AG04449 (cell line): Measurements from ENCODE around the gene MAL.

Experiments
- CTCF ChIA-PET: fragments of 350-600 bp; formaldehyde crosslinking; extraction: SDS; loops from one replicate; lab custom pipeline; 2021; ENCODE audit warnings: antibody characterized with exemption; lab: Yijun Ruan, JAX
- POLR2A ChIA-PET: fragments of 400-600, 350-600 bp; formaldehyde crosslinking; extraction: SDS; loops from one replicate; lab custom pipeline; 2020; ENCODE audit warnings: antibody characterized with exemption, inconsistent platforms; lab: Yijun Ruan, JAX
- DNase-seq: peaks from one replicate; pipeline ENCODE4 v3.0.0-alpha.2; 2010; ENCODE audit warnings: low read depth, low spot score
- H3K4me3 ChIP-seq: 2 replicates; pipeline ENCODE4 v1.5.1; 2011; ENCODE audit warnings: low read depth, mild to moderate bottlenecking, control low read depth, low read length
- CTCF ChIP-seq: IDR thresholded peaks from one replicate; pipeline ENCODE4 v1.5.1; 2011; ENCODE audit warnings: mild to moderate bottlenecking, moderate library complexity, low read length, control low read depth, inconsistent platforms; ENCODE audit not compliant: insufficient read depth; ENCODE audit errors: missing control alignments

Gene MAL

GRCh38 chr2:95007822-95008221 is 17.7 kb upstream of the MAL start:
- DNase-seq: no peak

DNA sequence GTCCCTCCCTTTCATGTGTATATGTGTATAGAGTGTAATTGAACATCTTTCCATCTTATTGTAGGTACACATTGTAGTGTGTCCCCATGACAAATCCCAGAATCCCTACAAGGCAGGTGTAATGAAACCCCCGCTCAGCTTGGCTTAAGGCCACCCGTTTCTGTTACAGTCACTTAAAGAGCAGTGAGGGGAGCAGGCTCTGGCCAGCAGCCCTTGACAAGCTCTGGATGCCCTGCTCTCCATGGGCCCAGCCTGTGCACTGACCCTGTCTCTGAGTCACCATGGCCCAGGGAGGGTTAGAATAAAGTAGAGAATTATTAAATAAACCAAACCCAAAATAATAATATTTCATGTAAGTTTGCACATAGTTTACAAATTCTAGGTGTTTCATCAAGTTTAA is 17.2 kb upstream of the MAL start:
- ChIA-PET POLR2A (no interaction called here), CTCF (interaction anchor here (1.7 kb wide), 1 partner anchor 16 kb away, joined by 4 read pairs; no protein-coding TSS in a partner anchor)
- H3K4me3 ChIP-seq: no peak overlapping the region
- no peak for TF ChIP-seq CTCF
- DNase-seq: no peak

More at GRCh38 chr2:95007822-95008221, 17.7 kb upstream of the MAL start:
- POLR2A ChIA-PET: no interaction called here
- CTCF ChIA-PET: interaction anchor here (1.7 kb wide), 1 partner anchor 16 kb away, joined by 4 read pairs; no protein-coding TSS in a partner anchor
- no peak overlapping the region for H3K4me3 ChIP-seq
- TF ChIP-seq CTCF: no peak

- ChIA-PET POLR2A (no interaction called here), CTCF (interaction anchor here (1.7 kb wide), 1 partner anchor 15 kb away, joined by 4 read pairs; no protein-coding TSS in a partner anchor)
- TF ChIP-seq CTCF: no peak
- H3K4me3 ChIP-seq: no peak overlapping the region
- no peak for DNase-seq
Observed at GRCh38 chr2:95008996-95009395, 16.5 kb upstream of the MAL start.

GRCh38 chr2:95009412-95009811 is 16.1 kb upstream of the MAL start:
- no peak overlapping the region for H3K4me3 ChIP-seq
- ChIA-PET POLR2A (no interaction called here), CTCF (interaction anchor here (2.4 kb wide), 1 partner anchor 23 kb away, joined by 10 read pairs; no protein-coding TSS in a partner anchor)
- TF ChIP-seq CTCF: no peak
- no peak for DNase-seq

GRCh38 chr2:95010126-95010525 is 15.4 kb upstream of the MAL start:
- ChIA-PET POLR2A (no interaction called here), CTCF (interaction anchor here (2.4 kb wide), 1 partner anchor 24 kb away, joined by 10 read pairs; no protein-coding TSS in a partner anchor)
- no peak for DNase-seq
- H3K4me3 ChIP-seq: no peak overlapping the region
- TF ChIP-seq CTCF: no peak

DNA sequence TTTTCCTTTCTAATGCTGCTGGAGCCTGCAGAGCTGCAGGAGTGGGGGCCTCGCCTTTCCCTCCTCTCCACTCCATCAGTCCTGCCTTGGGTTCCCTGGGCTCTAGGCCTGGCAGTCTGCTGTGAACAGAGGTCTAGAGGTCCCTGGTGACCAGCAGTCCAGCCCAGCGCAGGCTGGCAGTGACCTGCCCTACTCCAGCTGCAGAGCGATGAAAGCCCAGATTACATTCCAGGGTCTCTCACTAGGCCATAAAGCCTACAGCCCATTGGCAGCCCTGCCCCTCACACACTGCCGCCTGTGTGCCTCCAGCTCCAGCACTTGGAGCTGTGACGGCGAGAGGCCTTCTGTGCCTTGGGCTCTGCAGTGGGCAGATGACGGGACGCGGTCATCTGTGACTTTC is 14.8 kb upstream of the MAL start:
- POLR2A ChIA-PET: no interaction called here
- no peak for TF ChIP-seq CTCF
- CTCF ChIA-PET: interaction anchor here (2.4 kb wide), 1 partner anchor 25 kb away, joined by 10 read pairs; no protein-coding TSS in a partner anchor
- DNase-seq: no peak
- H3K4me3 ChIP-seq: no peak overlapping the region
